OCI-LY7 (cell line): ENCODE measurements around the gene KLHL25.

ENCODE experiments used
- EZH2phosphoT487 ChIP-seq: fragments of 200-600 bp; sonication (generic); IDR thresholded peaks from 2 replicates; pipeline ENCODE4 v1.6.1; 2018; ENCODE audit warnings: low read depth, borderline replicate concordance, mild to moderate bottlenecking, mixed run types, antibody characterized with exemption, low read length, moderate library complexity, mixed read lengths
- TF ChIP-seq, protein P1 (sequence below): fragments of 200-600 bp; sonication (generic); conservative IDR thresholded peaks from 2 replicates; pipeline ENCODE4 v1.5.1; 2014; ENCODE audit warnings: mild to moderate bottlenecking, antibody characterized with exemption, low read length, moderate library complexity, mixed read lengths

DNA sequence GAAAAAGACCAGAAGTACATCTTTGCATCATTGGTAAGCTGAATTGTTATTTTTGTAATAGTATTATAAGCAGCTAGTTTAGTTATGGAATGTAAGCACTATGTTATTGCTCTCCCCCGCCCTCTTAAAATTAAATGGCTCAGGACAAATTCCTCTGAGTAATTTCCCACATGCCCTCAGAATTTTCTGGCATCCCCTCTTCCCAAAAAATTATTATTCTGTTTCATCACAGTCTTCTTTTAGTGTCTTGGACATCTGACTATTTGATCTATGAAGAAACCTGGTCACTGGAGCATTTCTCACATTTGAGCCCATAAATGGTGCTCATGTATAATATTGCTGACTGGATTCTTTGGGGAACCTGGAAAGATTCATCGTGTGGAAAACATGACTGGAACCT lies 68.3 kb downstream of the KLHL25 start:
- TF ChIP-seq, protein P1, sequence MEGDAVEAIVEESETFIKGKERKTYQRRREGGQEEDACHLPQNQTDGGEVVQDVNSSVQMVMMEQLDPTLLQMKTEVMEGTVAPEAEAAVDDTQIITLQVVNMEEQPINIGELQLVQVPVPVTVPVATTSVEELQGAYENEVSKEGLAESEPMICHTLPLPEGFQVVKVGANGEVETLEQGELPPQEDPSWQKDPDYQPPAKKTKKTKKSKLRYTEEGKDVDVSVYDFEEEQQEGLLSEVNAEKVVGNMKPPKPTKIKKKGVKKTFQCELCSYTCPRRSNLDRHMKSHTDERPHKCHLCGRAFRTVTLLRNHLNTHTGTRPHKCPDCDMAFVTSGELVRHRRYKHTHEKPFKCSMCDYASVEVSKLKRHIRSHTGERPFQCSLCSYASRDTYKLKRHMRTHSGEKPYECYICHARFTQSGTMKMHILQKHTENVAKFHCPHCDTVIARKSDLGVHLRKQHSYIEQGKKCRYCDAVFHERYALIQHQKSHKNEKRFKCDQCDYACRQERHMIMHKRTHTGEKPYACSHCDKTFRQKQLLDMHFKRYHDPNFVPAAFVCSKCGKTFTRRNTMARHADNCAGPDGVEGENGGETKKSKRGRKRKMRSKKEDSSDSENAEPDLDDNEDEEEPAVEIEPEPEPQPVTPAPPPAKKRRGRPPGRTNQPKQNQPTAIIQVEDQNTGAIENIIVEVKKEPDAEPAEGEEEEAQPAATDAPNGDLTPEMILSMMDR: no peak
- TF ChIP-seq EZH2phosphoT487: no peak
